ENCODE results near the gene BPGM. TPM values are rescaled to one million over a fixed set of nuclear protein-coding genes. Genes with fewer than 3 reads are reported as not detected.

The BPGM gene
- total RNA-seq, 1 experiment from 2014 or later = 32.5 TPM

- no peak for TF ChIP-seq CTCF (IDR thresholded peaks at IDR 0.05; ENCODE audit: unreplicated experiment)
- no TSS peak for BruUV-seq (replicated peaks)
- intact Hi-C loops (cut with micrococcal nuclease; ENCODE audit: unreplicated experiment) = no loop called here
- DNase-seq = no peak
- Mint-ChIP-seq H3K27ac (ENCODE audit: unreplicated experiment) (no peak overlapping the region), H3K4me3 (ENCODE audit: low read depth, unreplicated experiment) (no peak overlapping the region), H3K9me3 (ENCODE audit: low read depth, unreplicated experiment) (no peaks in the 10 kb centered on the region), H3K27me3 (ENCODE audit: unreplicated experiment) (peaks cover 30% of the 10 kb centered on the region), H3K4me1 (ENCODE audit: low read depth, unreplicated experiment) (no peaks in the 10 kb centered on the region), H3K36me3 (ENCODE audit: insufficient read depth, unreplicated experiment) (no peaks in the 10 kb centered on the region)
- CTCF ChIA-PET = no interaction called here
These were observed 17.2 kb upstream of the BPGM start for GRCh38 chr7:134629445-134629844.

- BruUV-seq (replicated peaks) = no TSS peak
- no peak overlapping the region for H3K27ac Mint-ChIP-seq (ENCODE audit: unreplicated experiment)
- TF ChIP-seq CTCF (IDR thresholded peaks at IDR 0.05; ENCODE audit: unreplicated experiment) = no peak
- CTCF ChIA-PET = no interaction called here
- no peaks in the 10 kb centered on the region for H3K9me3 Mint-ChIP-seq (ENCODE audit: low read depth, unreplicated experiment)
- H3K4me1 Mint-ChIP-seq (ENCODE audit: low read depth, unreplicated experiment) = peaks cover 1% of the 10 kb centered on the region
- no peaks in the 10 kb centered on the region for H3K36me3 Mint-ChIP-seq (ENCODE audit: insufficient read depth, unreplicated experiment)
- H3K27me3 Mint-ChIP-seq (ENCODE audit: unreplicated experiment) = peaks cover 23% of the 10 kb centered on the region
- DNase-seq = no peak
- intact Hi-C loops (cut with micrococcal nuclease; ENCODE audit: unreplicated experiment) = loop anchor here (5.0 to 10.0 kb wide), 3 partner anchors 42 to 235 kb away; no protein-coding TSS in a partner anchor
- H3K4me3 Mint-ChIP-seq (ENCODE audit: low read depth, unreplicated experiment) = no peak overlapping the region
These were observed 16.4 kb upstream of the BPGM start for GRCh38 chr7:134630237-134630636.

- CTCF ChIA-PET = no interaction called here
- no peak overlapping the region for H3K27ac Mint-ChIP-seq (ENCODE audit: unreplicated experiment)
- no peaks in the 10 kb centered on the region for H3K9me3 Mint-ChIP-seq (ENCODE audit: low read depth, unreplicated experiment)
- H3K36me3 Mint-ChIP-seq (ENCODE audit: insufficient read depth, unreplicated experiment) = no peaks in the 10 kb centered on the region
- no peak overlapping the region for H3K4me3 Mint-ChIP-seq (ENCODE audit: low read depth, unreplicated experiment)
- peaks cover 8% of the 10 kb centered on the region for H3K4me1 Mint-ChIP-seq (ENCODE audit: low read depth, unreplicated experiment)
- no peak for DNase-seq
- BruUV-seq (replicated peaks) = no TSS peak
- TF ChIP-seq CTCF (IDR thresholded peaks at IDR 0.05; ENCODE audit: unreplicated experiment) = no peak
- H3K27me3 Mint-ChIP-seq (ENCODE audit: unreplicated experiment) = peaks cover 18% of the 10 kb centered on the region
- intact Hi-C loops (cut with micrococcal nuclease; ENCODE audit: unreplicated experiment) = loop anchor here (5.0 to 10.0 kb wide), 3 partner anchors 41 to 234 kb away; no protein-coding TSS in a partner anchor
These were observed 15.8 kb upstream of the BPGM start for GRCh38 chr7:134630893-134631292.

GRCh38 chr7:134632052-134632451 lies 14.6 kb upstream of the BPGM start:
- H3K9me3 Mint-ChIP-seq (ENCODE audit: low read depth, unreplicated experiment) = no peaks in the 10 kb centered on the region
- CTCF ChIA-PET = interaction anchor here (0.8 to 2.8 kb wide), 4 partner anchors 58 to 313 kb away, joined by 4 to 10 read pairs (median 5); no protein-coding TSS in a partner anchor
- BruUV-seq (replicated peaks) = no TSS peak
- H3K4me1 Mint-ChIP-seq (ENCODE audit: low read depth, unreplicated experiment) = peaks cover 15% of the 10 kb centered on the region
- no peak for TF ChIP-seq CTCF (IDR thresholded peaks at IDR 0.05; ENCODE audit: unreplicated experiment)
- no peak for DNase-seq
- peaks cover 4% of the 10 kb centered on the region for H3K36me3 Mint-ChIP-seq (ENCODE audit: insufficient read depth, unreplicated experiment)
- no peak overlapping the region for H3K27ac Mint-ChIP-seq (ENCODE audit: unreplicated experiment)
- H3K27me3 Mint-ChIP-seq (ENCODE audit: unreplicated experiment) = peaks cover 12% of the 10 kb centered on the region
- intact Hi-C loops (cut with micrococcal nuclease; ENCODE audit: unreplicated experiment) = loop anchor here (5.0 to 10.0 kb wide), 3 partner anchors 40 to 233 kb away; no protein-coding TSS in a partner anchor
- H3K4me3 Mint-ChIP-seq (ENCODE audit: low read depth, unreplicated experiment) = no peak overlapping the region

All from Calu3 (cell line).